Cortex of kidney (tissue), 1 donor: ENCODE measurements around the gene FST.

Source experiments
- DNase-seq: peaks from one replicate; lab custom pipeline; 2025; lab: John Stamatoyannopoulos, UW

The FST gene

DNA sequence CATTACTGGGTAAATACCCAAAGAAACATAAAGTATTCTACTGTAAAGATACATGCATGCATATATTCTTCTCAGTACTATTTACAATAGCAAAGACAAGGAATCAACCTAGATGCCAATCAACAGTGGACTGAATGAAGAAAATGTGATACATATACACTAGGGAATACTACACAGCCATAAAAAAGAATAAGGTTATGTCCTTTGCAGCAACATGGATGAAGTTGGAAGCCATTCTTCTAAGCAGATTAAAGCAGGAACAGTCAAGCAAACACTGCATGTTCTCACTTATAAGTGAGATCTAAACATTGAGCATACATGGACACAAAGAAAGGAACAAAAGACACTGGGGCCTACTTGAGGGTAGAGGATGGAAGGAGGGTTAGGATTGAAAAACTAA, 40.4 kb downstream of the FST start:
- no peak for DNase-seq
